WTC11 (cell line): ENCODE measurements around the gene TBCE. TPM values are rescaled to one million over a fixed set of nuclear protein-coding genes. Genes with fewer than 3 reads are reported as not detected.

Experiments used
- ATAC-seq: fragments of 200-7000 bp; cut with Tn5 transposase; 2 replicates; pipeline ENCODE4 v1.10.0; 2021; ENCODE audit warnings: mild to moderate bottlenecking, moderate library complexity
- CTCF ChIA-PET: fragments of 300-600 bp; sonication (Branson Sonifier 250); formaldehyde crosslinking; loops from one replicate; lab custom pipeline; 2021; ENCODE audit warnings: antibody characterized with exemption; lab: Charles Lee
- POLR2A ChIA-PET: fragments of 350-600 bp; sonication (Branson Sonifier 250); formaldehyde crosslinking; loops from one replicate; lab custom pipeline; 2021; ENCODE audit warnings: antibody characterized with exemption; lab: Charles Lee
- DNase-seq: peaks from one replicate; pipeline ENCODE4 v3.0.0; 2021; ENCODE audit warnings: low spot score
- H3K27ac Mint-ChIP-seq: 2 replicates; pipeline ENCODE4 v1.8.0; 2021; ENCODE audit warnings: mixed read lengths
- H3K27me3 Mint-ChIP-seq: 2 replicates; pipeline ENCODE4 v1.8.0; 2021; ENCODE audit warnings: low read depth, mild to moderate bottlenecking, moderate library complexity, mixed read lengths
- H3K36me3 Mint-ChIP-seq: 2 replicates; pipeline ENCODE4 v1.8.0; 2021; ENCODE audit warnings: mixed read lengths
- H3K4me1 Mint-ChIP-seq: 2 replicates; pipeline ENCODE4 v1.8.0; 2022; ENCODE audit warnings: mixed read lengths
- H3K4me3 Mint-ChIP-seq: 2 replicates; pipeline ENCODE4 v1.8.0; 2021; ENCODE audit warnings: mild to moderate bottlenecking, moderate library complexity, mixed read lengths
- H3K9me3 Mint-ChIP-seq: 2 replicates; pipeline ENCODE4 v1.8.0; 2021; ENCODE audit warnings: mixed read lengths
- GABPB1 ChIP-seq: sonication (generic); formaldehyde crosslinking; IDR thresholded peaks from 2 replicates; pipeline ENCODE4 v1.8.1; 2023; ENCODE audit warnings: mild to moderate bottlenecking, missing genetic modification reagents
- JAZF1 ChIP-seq: fragments of 250-450 bp; sonication (Bioruptor Pico); IDR thresholded peaks from 2 replicates; pipeline ENCODE4 v1.9.0; 2021; ENCODE audit warnings: moderate library complexity, mild to moderate bottlenecking, inconsistent platforms
- KAT7 ChIP-seq: sonication (generic); formaldehyde crosslinking; IDR thresholded peaks from 2 replicates; pipeline ENCODE4 v1.8.1; 2023; ENCODE audit warnings: missing genetic modification reagents, mild to moderate bottlenecking, borderline replicate concordance
- NFATC4 ChIP-seq: fragments of 250-450 bp; sonication (Bioruptor Pico); IDR thresholded peaks from 2 replicates; pipeline ENCODE4 v1.9.0; 2021; ENCODE audit warnings: mild to moderate bottlenecking
- NR1H2 ChIP-seq: sonication (generic); formaldehyde crosslinking; IDR thresholded peaks from 2 replicates; pipeline ENCODE4 v1.9.0; 2021; ENCODE audit warnings: mild to moderate bottlenecking, moderate library complexity, missing genetic modification reagents
- SP1 ChIP-seq: sonication (generic); formaldehyde crosslinking; conservative IDR thresholded peaks from 2 replicates; pipeline ENCODE4 v1.8.1; 2022; ENCODE audit warnings: missing genetic modification reagents
- ZNF138 ChIP-seq: sonication (generic); formaldehyde crosslinking; conservative IDR thresholded peaks from 2 replicates; pipeline ENCODE4 v1.8.1; 2022; ENCODE audit warnings: mild to moderate bottlenecking, moderate library complexity, missing genetic modification reagents
- ZNF396 ChIP-seq: fragments of 250-450 bp; sonication (Bioruptor Pico); IDR thresholded peaks from 2 replicates; pipeline ENCODE4 v1.8.0; 2021; ENCODE audit warnings: mild to moderate bottlenecking, moderate library complexity, borderline replicate concordance
- total RNA-seq: library from RNA; stranded (reverse); gene quantifications from 3 replicates; pipeline ENCODE4 v1.2.3, GENCODE V29; 2021
- TF ChIP-seq, protein P1 (sequence below): fragments of 200-600 bp; IDR thresholded peaks from 2 replicates; pipeline ENCODE4 v1.8.0; 2022; ENCODE audit warnings: antibody characterized with exemption
- TF ChIP-seq, protein P2 (sequence below): sonication (generic); formaldehyde crosslinking; IDR thresholded peaks from 2 replicates; pipeline ENCODE4 v1.8.1; 2023; ENCODE audit warnings: mild to moderate bottlenecking, missing genetic modification reagents
- TF ChIP-seq, protein P3 (sequence below): sonication (generic); formaldehyde crosslinking; IDR thresholded peaks from 2 replicates; pipeline ENCODE4 v1.8.0; 2023; ENCODE audit warnings: mild to moderate bottlenecking, missing genetic modification reagents
- TF ChIP-seq, protein P4 (sequence below): sonication (generic); formaldehyde crosslinking; IDR thresholded peaks from 2 replicates; pipeline ENCODE4 v1.8.1; 2023; ENCODE audit warnings: mild to moderate bottlenecking, moderate library complexity, missing genetic modification reagents
- TF ChIP-seq, protein P5 (sequence below): sonication (generic); formaldehyde crosslinking; IDR thresholded peaks from 2 replicates; pipeline ENCODE4 v1.8.1; 2022; ENCODE audit warnings: low read depth, missing genetic modification reagents, borderline replicate concordance
- TF ChIP-seq, protein P6 (sequence below): sonication (generic); formaldehyde crosslinking; IDR thresholded peaks from 2 replicates; pipeline ENCODE4 v1.8.1; 2022; ENCODE audit warnings: low read depth, mild to moderate bottlenecking, moderate library complexity, missing genetic modification reagents, borderline replicate concordance

TBCE gene
- total RNA-seq, 1 experiment from 2014 or later: 34.8 TPM

DNA sequence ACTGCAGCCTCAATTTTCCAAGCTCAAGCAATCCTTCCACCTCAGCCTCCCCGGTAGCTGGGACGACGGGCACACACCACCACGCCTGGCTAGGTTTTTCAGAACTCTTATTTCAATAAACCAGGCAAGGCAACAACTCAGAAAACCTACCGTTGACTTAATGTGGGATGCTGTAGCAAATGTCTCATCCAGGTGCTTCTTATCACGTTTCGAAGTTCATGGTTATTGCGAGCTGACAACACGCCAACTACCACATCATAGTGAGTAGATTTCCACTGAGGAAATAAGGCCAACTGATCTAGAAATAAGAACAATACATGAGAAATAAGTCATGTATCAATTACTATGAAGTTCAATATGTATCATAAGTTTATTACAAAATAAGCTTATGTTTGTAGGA is 127.3 kb downstream of the TBCE start:
- Mint-ChIP-seq H3K27ac (no peak overlapping the region), H3K36me3 (peaks cover 31% of the 10 kb centered on the region), H3K4me1 (0 out of 2 replicates have a peak, but pooled peaks cover 6% of the 10 kb centered on the region), H3K27me3 (no peaks in the 10 kb centered on the region), H3K9me3 (no peaks in the 10 kb centered on the region), H3K4me3 (no peak overlapping the region)
- DNase-seq (no peak), ATAC-seq (no peak)
- CTCF ChIA-PET: interaction anchor here (3.4 kb wide), 1 partner anchor 10 kb away, joined by 13 read pairs; the partner anchor contains the start of gene B3GALNT2
- POLR2A ChIA-PET: no interaction called here
- no peak for TF ChIP-seq NFATC4 (CRISPR knock-in tag)
- TF ChIP-seq, protein P1, sequence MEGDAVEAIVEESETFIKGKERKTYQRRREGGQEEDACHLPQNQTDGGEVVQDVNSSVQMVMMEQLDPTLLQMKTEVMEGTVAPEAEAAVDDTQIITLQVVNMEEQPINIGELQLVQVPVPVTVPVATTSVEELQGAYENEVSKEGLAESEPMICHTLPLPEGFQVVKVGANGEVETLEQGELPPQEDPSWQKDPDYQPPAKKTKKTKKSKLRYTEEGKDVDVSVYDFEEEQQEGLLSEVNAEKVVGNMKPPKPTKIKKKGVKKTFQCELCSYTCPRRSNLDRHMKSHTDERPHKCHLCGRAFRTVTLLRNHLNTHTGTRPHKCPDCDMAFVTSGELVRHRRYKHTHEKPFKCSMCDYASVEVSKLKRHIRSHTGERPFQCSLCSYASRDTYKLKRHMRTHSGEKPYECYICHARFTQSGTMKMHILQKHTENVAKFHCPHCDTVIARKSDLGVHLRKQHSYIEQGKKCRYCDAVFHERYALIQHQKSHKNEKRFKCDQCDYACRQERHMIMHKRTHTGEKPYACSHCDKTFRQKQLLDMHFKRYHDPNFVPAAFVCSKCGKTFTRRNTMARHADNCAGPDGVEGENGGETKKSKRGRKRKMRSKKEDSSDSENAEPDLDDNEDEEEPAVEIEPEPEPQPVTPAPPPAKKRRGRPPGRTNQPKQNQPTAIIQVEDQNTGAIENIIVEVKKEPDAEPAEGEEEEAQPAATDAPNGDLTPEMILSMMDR: no peak
- no peak for TF ChIP-seq JAZF1 (CRISPR knock-in tag)

DNA sequence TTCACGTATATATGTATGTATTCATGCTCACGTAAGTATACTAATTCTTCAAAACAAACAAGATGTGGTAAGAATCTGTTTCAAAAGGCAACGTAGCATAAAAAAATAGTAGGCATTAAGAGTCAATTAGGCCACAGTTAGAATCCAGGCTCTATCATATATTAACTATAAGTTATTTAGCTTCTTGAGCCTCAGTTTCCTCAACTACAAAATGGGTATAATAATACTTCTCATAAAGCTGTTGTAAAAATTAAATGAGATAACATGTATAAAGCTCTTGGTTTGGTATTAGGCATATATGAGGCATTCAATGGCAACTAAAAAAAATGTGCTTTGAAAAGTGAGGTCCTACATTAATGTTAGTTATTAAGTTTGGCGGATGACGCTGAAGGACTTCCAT is 127.8 kb downstream of the TBCE start:
- TF ChIP-seq, protein P2, sequence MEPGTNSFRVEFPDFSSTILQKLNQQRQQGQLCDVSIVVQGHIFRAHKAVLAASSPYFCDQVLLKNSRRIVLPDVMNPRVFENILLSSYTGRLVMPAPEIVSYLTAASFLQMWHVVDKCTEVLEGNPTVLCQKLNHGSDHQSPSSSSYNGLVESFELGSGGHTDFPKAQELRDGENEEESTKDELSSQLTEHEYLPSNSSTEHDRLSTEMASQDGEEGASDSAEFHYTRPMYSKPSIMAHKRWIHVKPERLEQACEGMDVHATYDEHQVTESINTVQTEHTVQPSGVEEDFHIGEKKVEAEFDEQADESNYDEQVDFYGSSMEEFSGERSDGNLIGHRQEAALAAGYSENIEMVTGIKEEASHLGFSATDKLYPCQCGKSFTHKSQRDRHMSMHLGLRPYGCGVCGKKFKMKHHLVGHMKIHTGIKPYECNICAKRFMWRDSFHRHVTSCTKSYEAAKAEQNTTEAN (CRISPR knock-in tag): no peak
- no peak for TF ChIP-seq NR1H2
- TF ChIP-seq GABPB1 (CRISPR knock-in tag): no peak
- TF ChIP-seq SP1: no peak
- TF ChIP-seq, protein P3, sequence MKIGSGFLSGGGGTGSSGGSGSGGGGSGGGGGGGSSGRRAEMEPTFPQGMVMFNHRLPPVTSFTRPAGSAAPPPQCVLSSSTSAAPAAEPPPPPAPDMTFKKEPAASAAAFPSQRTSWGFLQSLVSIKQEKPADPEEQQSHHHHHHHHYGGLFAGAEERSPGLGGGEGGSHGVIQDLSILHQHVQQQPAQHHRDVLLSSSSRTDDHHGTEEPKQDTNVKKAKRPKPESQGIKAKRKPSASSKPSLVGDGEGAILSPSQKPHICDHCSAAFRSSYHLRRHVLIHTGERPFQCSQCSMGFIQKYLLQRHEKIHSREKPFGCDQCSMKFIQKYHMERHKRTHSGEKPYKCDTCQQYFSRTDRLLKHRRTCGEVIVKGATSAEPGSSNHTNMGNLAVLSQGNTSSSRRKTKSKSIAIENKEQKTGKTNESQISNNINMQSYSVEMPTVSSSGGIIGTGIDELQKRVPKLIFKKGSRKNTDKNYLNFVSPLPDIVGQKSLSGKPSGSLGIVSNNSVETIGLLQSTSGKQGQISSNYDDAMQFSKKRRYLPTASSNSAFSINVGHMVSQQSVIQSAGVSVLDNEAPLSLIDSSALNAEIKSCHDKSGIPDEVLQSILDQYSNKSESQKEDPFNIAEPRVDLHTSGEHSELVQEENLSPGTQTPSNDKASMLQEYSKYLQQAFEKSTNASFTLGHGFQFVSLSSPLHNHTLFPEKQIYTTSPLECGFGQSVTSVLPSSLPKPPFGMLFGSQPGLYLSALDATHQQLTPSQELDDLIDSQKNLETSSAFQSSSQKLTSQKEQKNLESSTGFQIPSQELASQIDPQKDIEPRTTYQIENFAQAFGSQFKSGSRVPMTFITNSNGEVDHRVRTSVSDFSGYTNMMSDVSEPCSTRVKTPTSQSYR: no peak
- no peak for TF ChIP-seq KAT7 (CRISPR knock-in tag)
- TF ChIP-seq, protein P4, sequence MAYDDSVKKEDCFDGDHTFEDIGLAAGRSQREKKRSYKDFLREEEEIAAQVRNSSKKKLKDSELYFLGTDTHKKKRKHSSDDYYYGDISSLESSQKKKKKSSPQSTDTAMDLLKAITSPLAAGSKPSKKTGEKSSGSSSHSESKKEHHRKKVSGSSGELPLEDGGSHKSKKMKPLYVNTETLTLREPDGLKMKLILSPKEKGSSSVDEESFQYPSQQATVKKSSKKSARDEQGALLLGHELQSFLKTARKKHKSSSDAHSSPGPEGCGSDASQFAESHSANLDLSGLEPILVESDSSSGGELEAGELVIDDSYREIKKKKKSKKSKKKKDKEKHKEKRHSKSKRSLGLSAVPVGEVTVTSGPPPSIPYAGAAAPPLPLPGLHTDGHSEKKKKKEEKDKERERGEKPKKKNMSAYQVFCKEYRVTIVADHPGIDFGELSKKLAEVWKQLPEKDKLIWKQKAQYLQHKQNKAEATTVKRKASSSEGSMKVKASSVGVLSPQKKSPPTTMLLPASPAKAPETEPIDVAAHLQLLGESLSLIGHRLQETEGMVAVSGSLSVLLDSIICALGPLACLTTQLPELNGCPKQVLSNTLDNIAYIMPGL (CRISPR knock-in tag): no peak
- TF ChIP-seq, protein P5, sequence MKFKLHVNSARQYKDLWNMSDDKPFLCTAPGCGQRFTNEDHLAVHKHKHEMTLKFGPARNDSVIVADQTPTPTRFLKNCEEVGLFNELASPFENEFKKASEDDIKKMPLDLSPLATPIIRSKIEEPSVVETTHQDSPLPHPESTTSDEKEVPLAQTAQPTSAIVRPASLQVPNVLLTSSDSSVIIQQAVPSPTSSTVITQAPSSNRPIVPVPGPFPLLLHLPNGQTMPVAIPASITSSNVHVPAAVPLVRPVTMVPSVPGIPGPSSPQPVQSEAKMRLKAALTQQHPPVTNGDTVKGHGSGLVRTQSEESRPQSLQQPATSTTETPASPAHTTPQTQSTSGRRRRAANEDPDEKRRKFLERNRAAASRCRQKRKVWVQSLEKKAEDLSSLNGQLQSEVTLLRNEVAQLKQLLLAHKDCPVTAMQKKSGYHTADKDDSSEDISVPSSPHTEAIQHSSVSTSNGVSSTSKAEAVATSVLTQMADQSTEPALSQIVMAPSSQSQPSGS (CRISPR knock-in tag): no peak
- TF ChIP-seq ZNF396 (CRISPR knock-in tag): no peak
- no peak for TF ChIP-seq JAZF1 (CRISPR knock-in tag)
- H3K4me3 Mint-ChIP-seq: no peak overlapping the region
- H3K27ac Mint-ChIP-seq: no peak overlapping the region
- CTCF ChIA-PET: interaction anchor here (3.4 kb wide), 1 partner anchor 9 kb away, joined by 13 read pairs; the partner anchor contains the start of gene B3GALNT2
- H3K27me3 Mint-ChIP-seq: no peaks in the 10 kb centered on the region
- H3K36me3 Mint-ChIP-seq: peaks cover 31% of the 10 kb centered on the region
- no peaks in the 10 kb centered on the region for H3K9me3 Mint-ChIP-seq
- ATAC-seq (no peak), DNase-seq (no peak)
- POLR2A ChIA-PET: no interaction called here
- H3K4me1 Mint-ChIP-seq: 0 out of 2 replicates have a peak, but pooled peaks cover 6% of the 10 kb centered on the region

DNA sequence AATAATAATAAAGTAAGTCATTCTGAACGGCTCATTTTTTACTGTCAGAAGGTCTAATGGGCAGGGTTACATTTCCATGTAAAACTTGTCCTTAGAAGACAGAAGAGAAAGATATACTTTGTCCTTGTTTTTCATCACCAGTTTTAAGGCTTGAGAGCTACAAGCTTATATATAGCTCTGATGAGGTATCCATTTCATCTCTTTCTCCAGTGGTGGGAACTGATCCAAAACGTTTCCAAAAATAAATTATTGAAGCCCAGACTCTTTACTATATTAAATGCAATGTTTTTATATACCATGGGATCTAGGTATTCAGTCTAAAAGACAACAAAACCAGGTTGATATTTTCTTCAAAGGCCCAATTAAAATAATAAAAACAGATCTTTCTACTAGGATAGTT is 128.3 kb downstream of the TBCE start:
- DNase-seq (no peak), ATAC-seq (no peak)
- no peaks in the 10 kb centered on the region for H3K27me3 Mint-ChIP-seq
- ChIA-PET CTCF (interaction anchor here (3.4 kb wide), 1 partner anchor 9 kb away, joined by 13 read pairs; the partner anchor contains the start of gene B3GALNT2), POLR2A (no interaction called here)
- H3K9me3 Mint-ChIP-seq: no peaks in the 10 kb centered on the region
- peaks cover 31% of the 10 kb centered on the region for H3K36me3 Mint-ChIP-seq
- TF ChIP-seq NR1H2: no peak
- TF ChIP-seq, protein P6, sequence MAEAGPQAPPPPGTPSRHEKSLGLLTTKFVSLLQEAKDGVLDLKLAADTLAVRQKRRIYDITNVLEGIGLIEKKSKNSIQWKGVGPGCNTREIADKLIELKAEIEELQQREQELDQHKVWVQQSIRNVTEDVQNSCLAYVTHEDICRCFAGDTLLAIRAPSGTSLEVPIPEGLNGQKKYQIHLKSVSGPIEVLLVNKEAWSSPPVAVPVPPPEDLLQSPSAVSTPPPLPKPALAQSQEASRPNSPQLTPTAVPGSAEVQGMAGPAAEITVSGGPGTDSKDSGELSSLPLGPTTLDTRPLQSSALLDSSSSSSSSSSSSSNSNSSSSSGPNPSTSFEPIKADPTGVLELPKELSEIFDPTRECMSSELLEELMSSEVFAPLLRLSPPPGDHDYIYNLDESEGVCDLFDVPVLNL (CRISPR knock-in tag): no peak
- TF ChIP-seq ZNF138 (CRISPR knock-in tag): no peak
- H3K4me3 Mint-ChIP-seq: no peak overlapping the region
- H3K27ac Mint-ChIP-seq: no peak overlapping the region
- peaks cover 7% of the 10 kb centered on the region; the same call in 1 of the 2 replicates for H3K4me1 Mint-ChIP-seq
